ENCODE data around the gene TMEM175.

Gene TMEM175

DNA sequence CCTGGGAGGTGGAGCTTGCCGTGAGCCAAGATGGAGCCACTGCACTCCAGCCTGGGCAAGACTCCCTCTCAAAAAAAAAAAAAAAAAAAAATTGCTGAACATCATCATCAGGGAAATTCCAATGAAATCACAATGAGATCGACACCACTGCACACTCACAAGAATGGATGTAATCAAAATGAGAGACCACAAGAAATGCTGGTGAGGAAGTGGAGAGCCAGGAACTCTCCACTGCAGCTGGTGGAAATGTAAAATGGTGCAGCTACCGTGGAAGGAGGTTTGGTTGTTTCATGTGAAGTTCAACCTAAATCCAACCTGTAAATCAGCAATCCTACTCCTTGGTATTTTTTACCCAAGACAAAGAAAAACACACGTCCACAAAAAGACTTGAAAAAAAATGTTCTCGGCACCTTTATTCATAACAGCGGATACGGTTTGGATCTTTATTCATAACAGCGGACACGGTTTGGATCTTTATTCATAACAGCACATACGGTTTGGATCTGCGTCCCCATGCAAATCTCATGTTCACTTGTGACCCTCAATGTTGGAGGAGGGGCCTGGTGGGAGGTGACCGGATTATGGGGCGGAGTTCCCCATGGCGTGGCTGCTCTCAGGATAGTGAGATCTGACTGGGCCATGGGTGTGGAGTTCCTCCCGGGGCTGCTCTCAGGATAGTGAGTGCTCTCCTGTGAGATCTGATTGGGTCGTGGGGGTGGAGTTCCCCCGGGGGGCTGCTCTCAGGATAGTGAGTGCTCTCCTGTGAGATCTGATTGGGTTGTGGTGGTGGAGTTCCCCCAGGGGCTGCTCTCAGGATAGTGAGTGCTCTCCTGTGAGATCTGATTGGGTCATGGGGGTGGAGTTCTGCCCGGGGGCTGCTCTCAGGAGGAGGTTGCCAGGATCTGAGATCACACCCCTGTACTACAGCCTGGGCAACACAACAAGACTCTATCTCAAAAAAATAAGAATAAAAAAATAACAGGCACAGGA, 7.9 kb upstream of the TMEM175 start:
- TF ChIP-seq, protein P1, sequence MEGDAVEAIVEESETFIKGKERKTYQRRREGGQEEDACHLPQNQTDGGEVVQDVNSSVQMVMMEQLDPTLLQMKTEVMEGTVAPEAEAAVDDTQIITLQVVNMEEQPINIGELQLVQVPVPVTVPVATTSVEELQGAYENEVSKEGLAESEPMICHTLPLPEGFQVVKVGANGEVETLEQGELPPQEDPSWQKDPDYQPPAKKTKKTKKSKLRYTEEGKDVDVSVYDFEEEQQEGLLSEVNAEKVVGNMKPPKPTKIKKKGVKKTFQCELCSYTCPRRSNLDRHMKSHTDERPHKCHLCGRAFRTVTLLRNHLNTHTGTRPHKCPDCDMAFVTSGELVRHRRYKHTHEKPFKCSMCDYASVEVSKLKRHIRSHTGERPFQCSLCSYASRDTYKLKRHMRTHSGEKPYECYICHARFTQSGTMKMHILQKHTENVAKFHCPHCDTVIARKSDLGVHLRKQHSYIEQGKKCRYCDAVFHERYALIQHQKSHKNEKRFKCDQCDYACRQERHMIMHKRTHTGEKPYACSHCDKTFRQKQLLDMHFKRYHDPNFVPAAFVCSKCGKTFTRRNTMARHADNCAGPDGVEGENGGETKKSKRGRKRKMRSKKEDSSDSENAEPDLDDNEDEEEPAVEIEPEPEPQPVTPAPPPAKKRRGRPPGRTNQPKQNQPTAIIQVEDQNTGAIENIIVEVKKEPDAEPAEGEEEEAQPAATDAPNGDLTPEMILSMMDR (IDR thresholded peaks at IDR 0.05) = no peak

- TF ChIP-seq, protein P1 (IDR thresholded peaks at IDR 0.05) = no peak
Measured at GRCh38 chr4:925171-925570, 7.1 kb upstream of the TMEM175 start.

GRCh38 chr4:925771-926500, 6.3 kb upstream of the TMEM175 start:
- TF ChIP-seq, protein P1 (IDR thresholded peaks at IDR 0.05) = no peak

GRCh38 chr4:926538-926937, 5.7 kb upstream of the TMEM175 start:
- TF ChIP-seq, protein P1 (IDR thresholded peaks at IDR 0.05) = peak; percentile 58

DNA sequence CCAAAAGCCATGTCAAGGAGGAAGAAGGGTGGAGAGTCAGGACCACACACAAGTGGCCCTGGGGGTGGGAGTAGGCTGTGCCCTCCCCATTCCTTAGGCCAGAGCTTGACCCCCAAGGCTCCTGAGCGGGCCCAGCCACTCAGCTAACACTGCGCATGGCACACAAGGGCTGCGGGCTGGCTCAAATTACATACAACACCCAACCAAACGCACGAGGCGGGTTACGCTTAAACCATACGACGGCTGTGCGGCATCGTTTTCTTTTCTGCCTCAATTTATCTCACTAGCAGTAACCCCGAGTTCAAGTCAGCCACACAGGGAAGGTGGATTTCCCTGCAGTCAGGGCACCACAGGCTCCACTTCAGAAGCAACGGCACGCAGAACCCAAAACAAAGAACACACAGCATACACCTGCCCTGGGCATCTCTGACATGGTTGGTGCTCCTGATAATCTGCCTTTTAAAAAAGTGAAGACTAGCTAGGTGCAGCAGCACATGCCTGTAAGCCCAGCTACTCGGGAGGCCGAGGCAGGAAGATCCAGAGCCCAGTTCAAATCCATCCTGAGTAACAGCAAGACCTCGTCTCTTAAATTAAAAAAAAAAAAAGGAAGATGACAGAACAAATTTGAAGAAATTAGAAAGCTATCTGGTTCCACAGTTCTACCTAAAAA, 3.0 kb upstream of the TMEM175 start:
- TF ChIP-seq, protein P1 (IDR thresholded peaks at IDR 0.05) = no peak

GRCh38 chr4:930028-930551, 2.2 kb upstream of the TMEM175 start:
- TF ChIP-seq, protein P1 (IDR thresholded peaks at IDR 0.05) = no peak

DNA sequence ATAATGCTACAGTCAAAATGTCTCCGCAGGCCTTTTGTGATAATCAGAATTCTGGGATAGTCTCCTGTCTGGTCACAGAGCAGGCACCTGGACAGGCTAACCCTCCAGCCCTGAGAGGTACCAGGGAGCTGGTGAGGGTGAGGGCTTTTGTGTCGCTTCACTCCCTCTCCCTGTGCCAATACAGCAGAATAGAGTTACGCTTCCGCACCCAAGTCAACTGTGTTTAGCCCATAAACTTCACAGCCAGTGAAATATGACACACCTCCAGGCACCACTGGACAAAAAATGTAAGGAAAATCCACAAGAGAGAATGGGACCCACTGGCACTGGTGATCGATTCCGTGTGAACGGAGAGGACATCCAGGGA, 1.4 kb upstream of the TMEM175 start:
- TF ChIP-seq, protein P1 (IDR thresholded peaks at IDR 0.05) = no peak
